NCI-H226 (cell line): ENCODE data around the gene CACNA1H.
"Not testable (repeated sequence)": the region's sequence is repeated elsewhere in the genome, so short reads cannot be mapped to it uniquely, and the experiment has no call there.

ENCODE experiments used
- DNase-seq: peaks from one replicate; pipeline ENCODE4 v3.0.0-alpha.2; 2015

CACNA1H gene

GRCh38 chr16:1230471-1231212 lies 77.7 kb downstream of the CACNA1H start:
- DNase-seq = not testable (repeated sequence)

GRCh38 chr16:1231301-1231700 lies 78.4 kb downstream of the CACNA1H start:
- not testable (repeated sequence) for DNase-seq

GRCh38 chr16:1232049-1232748 lies 79.3 kb downstream of the CACNA1H start:
- DNase-seq = not testable (repeated sequence)

- not testable (repeated sequence) for DNase-seq
Measured at GRCh38 chr16:1236659-1237058, 83.8 kb downstream of the CACNA1H start.

- DNase-seq = no peak
Measured at GRCh38 chr16:1237990-1238389, 85.1 kb downstream of the CACNA1H start.

- DNase-seq = not testable (repeated sequence)
Measured at GRCh38 chr16:1238909-1239308, 86.0 kb downstream of the CACNA1H start.

GRCh38 chr16:1239575-1239974 lies 86.7 kb downstream of the CACNA1H start:
- DNase-seq = not testable (repeated sequence)

GRCh38 chr16:1240436-1240835 lies 87.5 kb downstream of the CACNA1H start, which contains the start of gene TPSAB1:
Gene TPSAB1 (plus strand): TSS chr16:1240705. CDS start chr16:1240939, 234 bp downstream.
- not testable (repeated sequence) for DNase-seq

- not testable (repeated sequence) for DNase-seq
Measured at GRCh38 chr16:1241081-1241480, 88.2 kb downstream of the CACNA1H start.

- DNase-seq = not testable (repeated sequence)
Measured at GRCh38 chr16:1243363-1243762, 90.5 kb downstream of the CACNA1H start.

- not testable (repeated sequence) for DNase-seq
Measured at GRCh38 chr16:1243907-1244850, 91.3 kb downstream of the CACNA1H start.

- no peak for DNase-seq
Measured at GRCh38 chr16:1244881-1245280, 92.0 kb downstream of the CACNA1H start.

GRCh38 chr16:1245452-1246020 lies 92.6 kb downstream of the CACNA1H start:
- DNase-seq = no peak

- DNase-seq = not testable (repeated sequence)
Measured at GRCh38 chr16:1247903-1248537, 95.1 kb downstream of the CACNA1H start.

GRCh38 chr16:1249031-1249755 lies 96.3 kb downstream of the CACNA1H start:
- DNase-seq = not testable (repeated sequence)

- not testable (repeated sequence) for DNase-seq
Measured at GRCh38 chr16:1253701-1254364, 100.9 kb downstream of the CACNA1H start.

- DNase-seq = not testable (repeated sequence)
Measured at GRCh38 chr16:1254821-1255220, 101.9 kb downstream of the CACNA1H start.

GRCh38 chr16:1255276-1256122 lies 102.6 kb downstream of the CACNA1H start, which contains the start of gene TPSD1:
Gene TPSD1 (plus strand): TSS chr16:1256069. CDS start chr16:1256281, 212 bp downstream.
- DNase-seq = not testable (repeated sequence)

GRCh38 chr16:1256296-1256873 lies 103.5 kb downstream of the CACNA1H start:
- not testable (repeated sequence) for DNase-seq
